ENCODE measurements around the gene KCNJ4.

DNA sequence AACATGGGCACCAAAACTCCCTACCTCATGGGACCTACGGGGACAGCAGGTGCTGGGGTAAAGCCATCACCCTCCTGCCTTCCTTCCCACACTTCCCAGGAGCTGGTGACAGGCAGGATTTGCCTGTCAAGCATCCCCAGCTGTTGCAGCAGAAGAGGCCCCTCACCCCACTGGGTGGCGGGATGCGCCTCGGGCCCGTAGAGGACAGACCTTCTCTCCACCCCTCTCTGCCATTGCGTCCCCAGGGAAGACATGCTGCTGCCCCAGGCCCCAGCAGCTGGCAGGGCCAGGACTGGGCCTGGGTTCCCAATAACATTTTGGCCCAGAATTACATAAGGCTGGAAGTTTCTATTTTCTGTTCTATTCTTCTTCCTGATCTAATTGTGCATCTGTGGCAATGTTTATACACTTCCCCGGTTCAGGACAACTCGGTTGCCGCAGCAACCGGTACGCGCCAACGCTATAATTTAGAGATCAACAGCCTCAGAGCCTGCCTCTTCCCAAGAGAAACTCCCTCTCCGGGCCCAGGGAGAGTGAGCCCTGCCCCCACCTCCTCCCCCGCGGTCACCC lies 25.4 kb downstream of the KCNJ4 start:
- TF ChIP-seq EP300 (IDR thresholded peaks at IDR 0.05) (no peak), POLR2A (IDR thresholded peaks at IDR 0.05) (no peak)
